ENCODE results near the gene TUBG1. TPM values are rescaled to one million over a fixed set of nuclear protein-coding genes. Genes with fewer than 3 reads are reported as not detected.
"Not testable (repeated sequence)": the region's sequence is repeated elsewhere in the genome, so short reads cannot be mapped to it uniquely, and the experiment has no call there.

The TUBG1 gene
- total RNA-seq, 1 experiment from 2014 or later: 123 TPM

GRCh38 chr17:42578282-42578869 lies 31.1 kb upstream of the TUBG1 start:
- peak; percentile 86 for DNase-seq (ENCODE audit: low spot score)

GRCh38 chr17:42579794-42580551 lies 29.5 kb upstream of the TUBG1 start:
- DNase-seq (ENCODE audit: low spot score): no peak

- no peak for DNase-seq (ENCODE audit: low spot score)
Measured at GRCh38 chr17:42581744-42582270, 27.7 kb upstream of the TUBG1 start.

GRCh38 chr17:42584880-42585279 lies 24.6 kb upstream of the TUBG1 start:
- no peak for DNase-seq (ENCODE audit: low spot score)

GRCh38 chr17:42585353-42585752 lies 24.1 kb upstream of the TUBG1 start:
- no peak for DNase-seq (ENCODE audit: low spot score)

GRCh38 chr17:42586514-42587230 lies 22.8 kb upstream of the TUBG1 start:
- no peak for DNase-seq (ENCODE audit: low spot score)

GRCh38 chr17:42590886-42591285 lies 18.6 kb upstream of the TUBG1 start:
- DNase-seq (ENCODE audit: low spot score): no peak

GRCh38 chr17:42591411-42591810 lies 18.1 kb upstream of the TUBG1 start:
- no peak for DNase-seq (ENCODE audit: low spot score)

GRCh38 chr17:42596386-42596785 lies 13.1 kb upstream of the TUBG1 start:
- DNase-seq (ENCODE audit: low spot score): no peak

- DNase-seq (ENCODE audit: low spot score): no peak
Measured at GRCh38 chr17:42598905-42599304, 10.6 kb upstream of the TUBG1 start.

- no peak for DNase-seq (ENCODE audit: low spot score)
Measured at GRCh38 chr17:42603318-42603717, 6.2 kb upstream of the TUBG1 start.

GRCh38 chr17:42607769-42608168 lies 1.7 kb upstream of the TUBG1 start:
- DNase-seq (ENCODE audit: low spot score): no peak

- DNase-seq (ENCODE audit: low spot score): no peak
Measured at GRCh38 chr17:42608305-42609181, 940 bp upstream of the TUBG1 start.

GRCh38 chr17:42609814-42610801 lies 625 bp downstream of the TUBG1 start:
- peak; percentile 40 for DNase-seq (ENCODE audit: low spot score)

- no peak for DNase-seq (ENCODE audit: low spot score)
Measured at GRCh38 chr17:42612013-42612412, 2.5 kb downstream of the TUBG1 start.

GRCh38 chr17:42613699-42614295 lies 4.3 kb downstream of the TUBG1 start:
- DNase-seq (ENCODE audit: low spot score): no peak

- no peak for DNase-seq (ENCODE audit: low spot score)
Measured at GRCh38 chr17:42617956-42618431, 8.5 kb downstream of the TUBG1 start.

GRCh38 chr17:42618442-42619150 lies 9.1 kb downstream of the TUBG1 start:
- DNase-seq (ENCODE audit: low spot score): peak; percentile 81

GRCh38 chr17:42621987-42622386 lies 12.5 kb downstream of the TUBG1 start:
- DNase-seq (ENCODE audit: low spot score): not testable (repeated sequence)

Measured in HT-29 (cell line).